SK-MEL-5 (cell line): ENCODE measurements around the gene DNASE1L2. TPM values are rescaled to one million over a fixed set of nuclear protein-coding genes. Genes with fewer than 3 reads are reported as not detected.

Experiments
- DNase-seq: peaks from one replicate; pipeline ENCODE4 v3.0.0-alpha.2; 2016; ENCODE audit warnings: low read depth, low spot score
- in situ Hi-C: cut with HindIII; loops from 2 replicates; pipeline ENCODE4 v1.10.0; 2016; ENCODE audit warnings: low sequenced_read_pairs, high pct_unique_total_duplicates, low pct_unique_long_range_greater_than_20kb
- small RNA-seq, 2 experiments: library from RNA; depleted of rRNA; stranded (forward); fragments of <200 nt; gene quantifications; one replicate each; pipeline ENCODE3, GENCODE V24; 2014
- total RNA-seq: library from RNA; depleted of rRNA; stranded (reverse); fragments of >200 nt; shearing (Covaris generic); gene quantifications from 2 replicates; pipeline ENCODE4 v1.2.3, GENCODE V29; 2014; rRNA removed

Gene DNASE1L2
- total RNA-seq, 1 experiment from 2014 or later, result 1.0 TPM

DNA sequence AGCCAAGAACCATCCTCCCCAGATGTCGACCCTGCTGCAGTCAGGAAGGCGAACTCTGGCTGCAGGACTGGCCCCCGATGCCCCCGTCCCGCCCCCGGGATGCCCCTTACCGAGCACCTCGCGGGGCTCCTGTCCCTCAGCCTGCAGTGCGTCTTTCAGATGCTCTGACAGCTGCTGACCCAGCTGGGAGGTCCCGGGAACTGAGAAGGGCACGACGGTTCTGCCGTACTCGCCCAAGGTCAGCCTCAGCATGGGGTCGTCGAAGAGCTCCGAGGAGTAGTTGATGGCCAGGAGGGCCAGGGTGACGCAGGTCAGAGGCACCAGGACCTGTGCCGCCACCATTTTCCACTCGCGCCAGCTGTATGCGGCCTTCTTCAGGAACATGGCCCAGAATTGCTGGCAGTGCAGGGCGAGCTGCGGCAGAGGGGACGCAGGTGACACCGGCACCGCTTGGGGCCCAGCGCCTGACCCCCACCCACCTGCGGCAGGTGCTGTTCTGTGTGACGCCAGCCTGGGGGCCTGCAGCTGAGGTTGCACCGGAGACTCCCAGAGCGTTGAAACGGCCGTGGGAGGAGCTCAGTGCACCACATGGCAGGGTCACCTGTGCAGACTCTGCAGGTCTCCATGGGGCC is 51.8 kb downstream of the DNASE1L2 start:
- in situ Hi-C loops, result no loop called here
- DNase-seq, result no peak

Small RNA genes lying within 50 kb of the gene (small RNA-seq; reads per million reads assigned to genes)
- gene MIR3677 (0 reads per million in 2 experiments), gene MIR4717 (0 reads per million in 2 experiments)

Other genes with a start within 250 kb of the DNASE1L2 start
- 0.37 and 1.5 TPM in 2 replicates for gene SYNGR3, start 246.5 kb upstream of the DNASE1L2 start, total RNA-seq
- gene ZNF598, start 226.6 kb upstream of the DNASE1L2 start, total RNA-seq, result 10.4 and 10.7 TPM in 2 replicates
- gene NPW, start 216.7 kb upstream of the DNASE1L2 start, total RNA-seq, result 0.55 TPM in 1 of 2 replicates, not detected in the other
- gene NHERF2, start 209.5 kb upstream of the DNASE1L2 start, total RNA-seq, result 7.0 and 9.3 TPM in 2 replicates
- gene NTHL1, start 188.6 kb upstream of the DNASE1L2 start, total RNA-seq, result 27.0 and 31.2 TPM in 2 replicates
- 11.6 and 20.2 TPM in 2 replicates for gene TSC2, start 188.5 kb upstream of the DNASE1L2 start, total RNA-seq
- 18.7 and 18.8 TPM in 2 replicates for gene PKD1, start 100.5 kb upstream of the DNASE1L2 start, total RNA-seq
- 0.27 and 0.40 TPM in 2 replicates for gene RAB26, start 87.8 kb upstream of the DNASE1L2 start, total RNA-seq
- 59.3 and 62.4 TPM in 2 replicates for gene TRAF7, start 80.7 kb upstream of the DNASE1L2 start, total RNA-seq
- 0.67 and 0.95 TPM in 2 replicates for gene CASKIN1, start 39.8 kb upstream of the DNASE1L2 start, total RNA-seq
- 29.9 and 33.4 TPM in 2 replicates for gene MLST8, start 31.0 kb upstream of the DNASE1L2 start, total RNA-seq
- 0.96 and 1.6 TPM in 2 replicates for gene BRICD5, start 25.6 kb upstream of the DNASE1L2 start, total RNA-seq
- gene PGP, start 21.6 kb upstream of the DNASE1L2 start, total RNA-seq, result 13.6 and 15.1 TPM in 2 replicates
- gene E4F1, start 12.9 kb upstream of the DNASE1L2 start, total RNA-seq, result 17.5 and 19.0 TPM in 2 replicates
- gene ECI1, start 15.1 kb downstream of the DNASE1L2 start, total RNA-seq, result 44.5 and 47.7 TPM in 2 replicates
- gene RNPS1, start 31.7 kb downstream of the DNASE1L2 start, total RNA-seq, result 101 and 113 TPM in 2 replicates
- gene ABCA3, start 104.3 kb downstream of the DNASE1L2 start, total RNA-seq, result 0.24 and 0.40 TPM in 2 replicates
- gene CCNF, start 193.0 kb downstream of the DNASE1L2 start, total RNA-seq, result 12.9 and 14.5 TPM in 2 replicates
- 12.1 and 15.2 TPM in 2 replicates for gene TEDC2, start 223.7 kb downstream of the DNASE1L2 start, total RNA-seq
- 0.21 TPM in 1 of 2 replicates, not detected in the other for gene NTN3, start 234.9 kb downstream of the DNASE1L2 start, total RNA-seq
- gene TBC1D24, start 238.7 kb downstream of the DNASE1L2 start, total RNA-seq, result 5.7 and 9.3 TPM in 2 replicates